ENCODE data around the gene MST1R. TPM values are rescaled to one million over a fixed set of nuclear protein-coding genes. Genes with fewer than 3 reads are reported as not detected.
A peak's percentile ranks its signal among the peaks of the same experiment; 100 is the strongest.

The MST1R gene
- polyA plus RNA-seq (2012; ENCODE audit: insufficient read depth, insufficient read length, low read depth), result 0.83 TPM

DNA sequence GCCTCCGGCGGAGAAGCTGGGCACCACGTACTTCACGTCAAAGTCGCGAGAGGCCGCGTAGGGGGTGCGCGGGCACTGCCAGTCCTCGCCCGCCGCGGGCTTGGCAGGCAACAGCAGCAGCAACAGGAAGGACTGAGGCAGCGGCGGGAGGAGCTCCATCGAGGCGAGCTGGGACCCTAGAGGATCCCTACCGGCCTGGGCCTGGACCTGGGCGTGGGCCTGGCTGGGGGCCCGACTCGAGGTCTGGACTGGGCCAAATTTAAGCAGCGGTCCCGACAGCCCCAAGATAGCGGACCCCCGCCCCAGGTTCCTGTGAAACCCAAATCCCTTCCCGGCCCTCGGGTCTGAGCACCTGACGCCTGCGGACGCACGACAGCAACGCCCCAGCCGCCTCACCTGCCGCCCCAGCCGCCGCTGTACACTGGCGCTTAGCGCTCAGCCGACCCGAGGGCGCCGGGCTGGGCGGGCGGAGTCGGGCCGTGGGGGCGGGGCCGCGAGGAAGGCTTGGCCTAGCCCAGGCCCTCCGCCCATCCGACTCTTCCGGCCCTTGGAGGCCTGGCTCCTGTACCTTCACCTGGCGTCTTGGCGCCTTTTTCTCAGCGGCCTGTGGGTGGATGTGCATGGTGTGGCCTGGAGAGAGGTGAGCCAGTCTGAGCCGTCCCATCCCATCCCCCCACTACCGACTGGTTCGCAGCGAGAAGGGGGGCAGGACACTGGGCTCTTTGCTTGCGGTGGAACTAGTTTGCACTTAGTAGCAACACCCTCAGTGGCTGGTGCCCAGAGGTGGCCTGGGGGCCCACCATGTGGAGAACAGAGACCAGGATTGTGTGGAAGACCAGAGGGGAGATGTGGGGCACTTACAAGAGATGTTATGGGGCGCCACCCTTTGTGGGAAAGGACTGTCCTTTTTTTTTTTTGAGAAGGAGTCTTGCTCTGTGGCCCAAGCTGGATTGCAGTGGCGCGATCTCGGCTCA, at the start of gene MST1R:
TSS of gene MST1R (minus strand) at position 423 of the 974 bp plus-strand sequence. CDS start at position 159, 264 bp downstream.
- Histone ChIP-seq H3K36me3 (no peaks in the 10 kb centered on the region), H3K4me1 (no peaks in the 10 kb centered on the region), H3K9me3 (no peaks in the 10 kb centered on the region), H3K4me3 (ENCODE audit: low read depth, low read length) (no peak within 1 kb of the TSS), H3K27me3 (no peaks in the 10 kb centered on the region)
- TF ChIP-seq, protein P1, sequence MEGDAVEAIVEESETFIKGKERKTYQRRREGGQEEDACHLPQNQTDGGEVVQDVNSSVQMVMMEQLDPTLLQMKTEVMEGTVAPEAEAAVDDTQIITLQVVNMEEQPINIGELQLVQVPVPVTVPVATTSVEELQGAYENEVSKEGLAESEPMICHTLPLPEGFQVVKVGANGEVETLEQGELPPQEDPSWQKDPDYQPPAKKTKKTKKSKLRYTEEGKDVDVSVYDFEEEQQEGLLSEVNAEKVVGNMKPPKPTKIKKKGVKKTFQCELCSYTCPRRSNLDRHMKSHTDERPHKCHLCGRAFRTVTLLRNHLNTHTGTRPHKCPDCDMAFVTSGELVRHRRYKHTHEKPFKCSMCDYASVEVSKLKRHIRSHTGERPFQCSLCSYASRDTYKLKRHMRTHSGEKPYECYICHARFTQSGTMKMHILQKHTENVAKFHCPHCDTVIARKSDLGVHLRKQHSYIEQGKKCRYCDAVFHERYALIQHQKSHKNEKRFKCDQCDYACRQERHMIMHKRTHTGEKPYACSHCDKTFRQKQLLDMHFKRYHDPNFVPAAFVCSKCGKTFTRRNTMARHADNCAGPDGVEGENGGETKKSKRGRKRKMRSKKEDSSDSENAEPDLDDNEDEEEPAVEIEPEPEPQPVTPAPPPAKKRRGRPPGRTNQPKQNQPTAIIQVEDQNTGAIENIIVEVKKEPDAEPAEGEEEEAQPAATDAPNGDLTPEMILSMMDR (IDR thresholded peaks at IDR 0.05; ENCODE audit: low read depth, low read length), result no peak
- DNase-seq, result no peak

DNA sequence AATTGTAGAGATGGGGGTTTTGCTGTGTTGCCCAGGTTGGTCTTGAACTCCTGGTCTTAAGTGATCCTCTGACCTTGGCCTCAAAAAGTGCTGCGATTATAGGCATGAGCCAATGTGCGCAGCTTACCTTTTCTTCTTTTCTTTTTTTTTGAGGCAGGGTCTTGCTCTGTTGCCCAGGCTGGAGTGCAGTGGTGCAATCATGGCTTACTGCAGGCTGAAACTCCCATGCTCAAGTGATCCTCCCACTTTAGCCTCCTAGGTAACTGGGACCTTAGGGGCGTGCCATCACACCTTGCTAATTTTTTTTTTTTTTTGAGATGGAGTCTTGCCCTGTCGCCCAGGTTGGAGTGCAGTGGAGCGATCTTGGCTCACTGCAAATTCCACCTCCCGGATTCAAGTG, 49.3 kb upstream of the MST1R start:
- Histone ChIP-seq H3K27me3 (no peaks in the 10 kb centered on the region), H3K4me3 (ENCODE audit: low read depth, low read length) (no peak overlapping the region), H3K4me1 (no peaks in the 10 kb centered on the region), H3K36me3 (no peaks in the 10 kb centered on the region), H3K9me3 (no peaks in the 10 kb centered on the region)
- TF ChIP-seq, protein P1 (IDR thresholded peaks at IDR 0.05; ENCODE audit: low read depth, low read length), result no peak
- no peak for DNase-seq

DNA sequence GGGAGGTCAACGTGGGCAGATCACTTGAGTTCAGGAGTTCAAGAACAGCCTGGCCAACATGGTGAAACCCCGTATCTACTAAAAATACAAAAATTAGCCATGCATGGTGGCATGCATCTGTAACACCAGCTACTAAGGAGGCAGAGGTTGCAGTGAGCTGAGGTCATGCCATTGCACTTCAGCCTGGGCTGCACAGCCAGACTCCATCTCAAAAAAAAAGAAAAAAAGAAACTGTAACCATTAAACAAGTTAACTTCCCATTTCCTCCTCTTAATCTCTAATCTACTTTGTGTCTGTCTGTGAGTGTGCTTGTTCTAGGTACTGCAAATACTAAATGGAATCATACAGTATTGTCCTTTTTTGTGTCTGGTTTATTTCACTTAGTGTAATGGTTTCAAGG, 39.0 kb upstream of the MST1R start:
- no peak for DNase-seq

DNA sequence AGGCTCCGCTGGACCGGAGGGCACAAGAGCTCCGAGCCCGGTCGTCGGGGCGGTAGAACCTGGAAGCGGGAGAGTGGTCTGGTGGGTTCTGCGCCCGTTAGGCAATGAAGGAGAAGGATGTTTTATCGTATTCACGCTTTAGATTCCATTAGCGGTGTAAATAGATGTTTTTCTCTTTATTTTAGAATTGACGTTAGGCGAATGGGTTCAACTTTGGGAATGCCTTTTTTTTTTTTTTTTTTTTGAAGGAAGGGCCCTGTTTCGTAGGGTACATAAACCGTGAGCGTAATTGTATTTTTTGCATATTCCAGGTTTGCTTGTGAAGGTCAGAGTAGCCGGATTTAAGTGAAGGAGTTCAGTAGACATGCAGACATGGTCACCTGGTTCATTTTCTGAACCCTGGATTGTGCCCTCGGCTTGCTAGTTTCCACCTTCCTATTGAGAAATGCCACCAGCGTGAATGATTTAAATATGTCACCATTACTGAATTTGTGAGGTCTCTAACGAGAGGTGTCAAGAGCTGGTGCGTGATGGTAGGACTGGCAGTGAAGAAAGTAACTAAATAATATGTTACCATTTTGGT, 37.1 kb upstream of the MST1R start:
- TF ChIP-seq, protein P1 (IDR thresholded peaks at IDR 0.05; ENCODE audit: low read depth, low read length), result no peak
- Histone ChIP-seq H3K4me3 (ENCODE audit: low read depth, low read length) (peak overlapping the region; percentile 90), H3K36me3 (no peaks in the 10 kb centered on the region), H3K4me1 (no peaks in the 10 kb centered on the region), H3K27me3 (no peaks in the 10 kb centered on the region), H3K9me3 (no peaks in the 10 kb centered on the region)
- no peak for DNase-seq

More for the DNA sequence above, 39.0 kb upstream of the MST1R start:
- Histone ChIP-seq H3K4me1 (no peaks in the 10 kb centered on the region), H3K9me3 (no peaks in the 10 kb centered on the region), H3K36me3 (no peaks in the 10 kb centered on the region), H3K27me3 (no peaks in the 10 kb centered on the region), H3K4me3 (ENCODE audit: low read depth, low read length) (no peak overlapping the region)
- TF ChIP-seq, protein P1 (IDR thresholded peaks at IDR 0.05; ENCODE audit: low read depth, low read length), result no peak

DNA sequence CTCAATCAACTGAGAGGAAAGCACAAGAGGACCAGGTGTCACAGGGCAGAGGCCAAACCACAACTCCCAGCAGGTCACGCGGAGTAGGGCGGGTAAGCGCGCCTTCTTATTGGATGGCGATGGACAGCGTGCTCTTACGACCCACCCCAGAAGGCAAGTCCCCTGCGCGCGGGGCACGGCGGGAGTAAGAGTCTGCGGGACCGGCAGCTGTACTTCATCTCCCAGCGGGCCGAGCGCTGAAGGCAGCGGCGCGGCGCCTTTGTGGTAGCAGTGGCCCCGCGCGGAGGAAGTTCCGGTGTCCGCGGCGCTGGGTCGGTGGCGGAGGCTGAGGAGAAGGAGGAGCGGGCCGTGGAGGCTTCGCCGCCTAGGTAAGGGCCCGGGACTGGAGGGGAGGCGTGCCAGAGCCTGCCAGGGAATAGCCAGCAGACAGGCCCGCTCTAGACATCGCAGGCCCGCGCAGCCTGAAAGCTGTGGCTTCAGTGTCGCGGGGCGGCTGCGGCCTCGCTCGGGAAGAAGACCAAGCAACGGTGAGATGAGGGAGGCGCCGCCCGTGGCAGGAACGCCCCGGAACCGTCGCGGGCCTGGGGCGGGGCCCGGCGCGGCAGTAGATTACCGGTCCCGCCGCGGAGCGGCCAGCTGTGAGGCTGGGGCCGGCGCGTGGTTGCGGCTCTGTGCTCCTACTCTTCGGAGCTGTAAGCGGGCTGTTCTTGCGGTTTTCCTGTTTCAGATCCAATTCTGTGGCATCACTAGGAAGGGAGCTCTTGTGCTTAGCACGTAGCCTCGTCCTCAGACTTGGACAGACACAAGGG, 36.4 kb upstream of the MST1R start, which contains the start of gene RBM6:
TSS of gene RBM6 (plus strand) at position 293 of the 809 bp plus-strand sequence. CDS start 22,492 bp downstream, outside the sequence.
- Histone ChIP-seq H3K4me1 (no peaks in the 10 kb centered on the region), H3K27me3 (no peaks in the 10 kb centered on the region)
- DNase-seq, result peak; percentile 94

More for the DNA sequence above, 36.4 kb upstream of the MST1R start, which contains the start of gene RBM6:
- peak within 1 kb of the TSS; percentile 90 for H3K4me3 ChIP-seq (ENCODE audit: low read depth, low read length)
- H3K9me3 ChIP-seq, result no peaks in the 10 kb centered on the region
- H3K36me3 ChIP-seq, result no peaks in the 10 kb centered on the region
- TF ChIP-seq, protein P1 (IDR thresholded peaks at IDR 0.05; ENCODE audit: low read depth, low read length), result no peak
